H54 (cell line): ENCODE results near the gene RAB30.
A peak's percentile ranks its signal among the peaks of the same experiment; 100 is the strongest.

Source experiments
- DNase-seq: peaks from one replicate; pipeline ENCODE4 v3.0.0; 2011; ENCODE audit warnings: low spot score, mixed read lengths; ENCODE audit not compliant: insufficient read length
- FAIRE-seq: peaks from 3 replicates; lab custom pipeline; 2011; peaks lifted over from hg19 to GRCh38; lab: Jason Lieb, UNC
- POLR2A ChIP-seq: IDR thresholded peaks from 2 replicates; pipeline ENCODE4 v1.6.1; 2011; ENCODE audit warnings: low read depth, mild to moderate bottlenecking, low read length

Gene RAB30

DNA sequence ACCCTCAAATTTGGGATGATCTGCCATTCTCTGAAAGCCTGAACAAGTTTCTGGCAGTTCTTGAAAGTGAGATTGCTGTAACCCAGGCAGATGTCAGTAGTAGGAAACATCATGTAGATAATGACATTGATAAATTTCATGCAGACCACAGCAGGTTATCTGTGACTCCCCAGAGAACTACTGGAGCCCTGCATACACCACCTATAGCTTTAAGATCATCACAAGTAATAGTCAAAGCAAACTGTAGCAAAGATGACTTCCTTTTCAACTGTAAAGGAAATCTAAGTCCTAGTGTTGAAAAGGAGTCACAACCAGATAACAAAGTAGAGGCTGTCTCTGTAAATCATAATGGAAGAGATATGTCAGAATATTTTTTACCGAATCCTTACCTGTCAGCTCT, 139.1 kb downstream of the RAB30 start:
- DNase-seq (no peak), FAIRE-seq (peak; percentile 6)
- TF ChIP-seq POLR2A, result no peak

- TF ChIP-seq POLR2A, result no peak
- FAIRE-seq (no peak), DNase-seq (no peak)
Measured at GRCh38 chr11:82930734-82931133, 141.0 kb downstream of the RAB30 start.

GRCh38 chr11:82930229-82930628, 141.5 kb downstream of the RAB30 start:
- no peak for FAIRE-seq
- no peak for TF ChIP-seq POLR2A
- DNase-seq, result no peak

GRCh38 chr11:82929121-82929520, 142.6 kb downstream of the RAB30 start:
- no peak for TF ChIP-seq POLR2A
- DNase-seq (no peak), FAIRE-seq (no peak)

GRCh38 chr11:82927264-82927880, 144.3 kb downstream of the RAB30 start:
- DNase-seq, result peak; percentile 37
- no peak for TF ChIP-seq POLR2A
- FAIRE-seq, result peak; percentile 99

GRCh38 chr11:82924522-82925224, 147.0 kb downstream of the RAB30 start:
- FAIRE-seq, result peak; percentile 79
- no peak for DNase-seq
- no peak for TF ChIP-seq POLR2A
